SKM-1 treated with dmso at 0.1 percent for 144 hours (cell line): ENCODE measurements around the gene LPP.

Experiments
- DNase-seq: peaks from one replicate; lab custom pipeline; 2025; ENCODE audit not compliant: unreplicated experiment; lab: John Stamatoyannopoulos, UW

The LPP gene

GRCh38 chr3:188169830-188170455 is 16.0 kb downstream of the LPP start:
- DNase-seq, result no peak

DNA sequence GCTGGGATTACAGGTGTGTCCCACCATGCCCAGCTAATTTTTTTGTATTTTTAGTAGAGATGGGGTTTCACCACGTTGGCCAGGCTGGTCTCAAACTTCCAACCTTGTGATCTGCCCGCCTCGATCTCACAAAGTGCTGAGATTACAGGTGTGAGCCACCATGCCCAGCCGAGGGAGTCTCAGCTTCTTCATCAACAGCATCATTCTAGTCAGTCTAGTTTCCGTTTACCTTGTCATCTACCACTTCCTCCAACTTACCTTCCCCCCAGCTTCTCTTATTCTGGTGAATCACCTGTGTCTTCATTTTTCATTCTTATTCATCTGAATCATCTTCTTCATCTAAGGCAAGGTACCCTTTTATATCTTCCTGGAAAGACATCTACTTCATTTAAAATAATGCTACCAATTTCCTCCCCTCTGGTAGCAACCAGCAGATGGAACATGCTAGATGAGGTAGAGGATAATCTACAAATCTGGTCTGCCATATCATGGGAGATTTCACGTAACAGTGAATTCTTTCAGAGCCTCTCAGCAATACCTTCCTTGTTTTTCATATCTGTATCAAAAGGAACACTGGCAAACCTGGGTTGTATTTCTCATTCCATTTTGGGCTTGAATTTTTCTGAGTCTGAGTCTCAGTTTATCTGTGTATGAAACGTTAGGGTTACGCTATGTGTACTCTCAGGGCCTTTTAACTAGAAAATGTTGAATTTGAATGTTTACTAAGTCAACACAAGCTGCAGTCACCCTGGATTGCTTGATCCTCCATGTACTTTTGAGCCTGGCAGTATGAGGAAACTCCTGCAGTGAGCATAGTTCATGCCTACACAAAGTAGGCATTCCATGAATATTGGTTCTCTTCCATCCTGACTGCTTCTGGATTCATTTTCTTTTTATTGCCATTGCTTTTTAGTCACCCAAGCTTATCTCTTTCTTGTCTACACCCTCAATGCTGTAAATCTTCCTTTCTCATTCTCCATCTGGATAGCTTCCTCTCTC is 16.8 kb downstream of the LPP start:
- DNase-seq, result no peak

- no peak for DNase-seq
Measured at GRCh38 chr3:188171682-188172467, 17.9 kb downstream of the LPP start.

DNA sequence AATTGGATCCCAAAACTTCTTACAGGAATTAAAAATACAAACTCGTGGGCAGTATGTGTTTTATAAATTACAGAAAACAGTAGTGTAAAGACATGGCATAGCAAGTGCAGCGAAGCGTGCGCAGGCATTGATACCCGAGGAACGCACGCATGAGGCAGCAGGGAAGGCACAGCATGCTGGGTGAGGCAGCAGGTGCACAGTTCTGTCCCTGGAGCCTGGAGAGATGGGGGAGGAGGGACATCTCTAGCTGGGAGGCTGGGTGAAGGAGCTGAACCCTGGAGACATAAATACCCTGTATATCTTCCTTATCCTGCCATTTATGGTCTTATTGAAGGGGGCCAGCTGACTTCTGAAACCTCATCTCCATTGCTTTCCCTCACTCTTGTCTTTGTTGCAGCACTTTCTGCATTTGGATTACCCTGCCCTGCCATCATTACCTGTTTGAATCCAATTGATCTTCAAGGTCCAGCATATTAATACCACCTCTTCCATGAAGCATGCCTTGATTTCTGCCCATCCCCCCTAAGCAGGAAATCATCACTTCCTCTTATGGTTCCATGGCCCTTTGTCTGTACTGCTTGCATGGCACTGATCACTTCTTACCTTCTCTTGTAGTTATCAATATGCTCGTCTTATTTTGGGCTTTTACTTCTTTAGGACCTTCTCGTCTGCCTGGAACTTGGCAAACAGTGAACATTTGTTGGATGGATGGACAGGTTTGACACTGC is 20.5 kb downstream of the LPP start:
- no peak for DNase-seq

DNA sequence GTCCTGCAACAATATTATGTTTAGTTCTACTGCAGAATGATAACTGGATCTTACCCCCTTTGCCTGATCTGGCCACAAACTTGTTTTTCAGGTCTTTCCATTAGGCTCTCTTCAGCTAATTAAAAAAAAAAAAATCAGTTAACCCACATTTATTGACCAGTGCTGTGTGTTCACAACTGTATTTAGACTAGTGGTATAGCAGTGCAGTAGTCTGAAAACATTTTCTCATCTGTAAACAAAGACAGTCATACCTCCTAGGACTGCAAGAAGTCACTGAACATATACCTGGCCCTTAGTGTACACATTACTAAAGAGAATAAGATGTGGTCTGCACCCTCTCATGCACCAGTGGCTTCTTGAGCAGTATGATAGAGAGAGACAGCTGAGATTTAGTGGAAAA is 22.5 kb downstream of the LPP start:
- DNase-seq, result no peak

GRCh38 chr3:188176884-188177283 is 22.9 kb downstream of the LPP start:
- DNase-seq, result no peak

GRCh38 chr3:188177721-188178120 is 23.8 kb downstream of the LPP start:
- no peak for DNase-seq

- DNase-seq, result no peak
Measured at GRCh38 chr3:188178293-188178936, 24.5 kb downstream of the LPP start.

DNA sequence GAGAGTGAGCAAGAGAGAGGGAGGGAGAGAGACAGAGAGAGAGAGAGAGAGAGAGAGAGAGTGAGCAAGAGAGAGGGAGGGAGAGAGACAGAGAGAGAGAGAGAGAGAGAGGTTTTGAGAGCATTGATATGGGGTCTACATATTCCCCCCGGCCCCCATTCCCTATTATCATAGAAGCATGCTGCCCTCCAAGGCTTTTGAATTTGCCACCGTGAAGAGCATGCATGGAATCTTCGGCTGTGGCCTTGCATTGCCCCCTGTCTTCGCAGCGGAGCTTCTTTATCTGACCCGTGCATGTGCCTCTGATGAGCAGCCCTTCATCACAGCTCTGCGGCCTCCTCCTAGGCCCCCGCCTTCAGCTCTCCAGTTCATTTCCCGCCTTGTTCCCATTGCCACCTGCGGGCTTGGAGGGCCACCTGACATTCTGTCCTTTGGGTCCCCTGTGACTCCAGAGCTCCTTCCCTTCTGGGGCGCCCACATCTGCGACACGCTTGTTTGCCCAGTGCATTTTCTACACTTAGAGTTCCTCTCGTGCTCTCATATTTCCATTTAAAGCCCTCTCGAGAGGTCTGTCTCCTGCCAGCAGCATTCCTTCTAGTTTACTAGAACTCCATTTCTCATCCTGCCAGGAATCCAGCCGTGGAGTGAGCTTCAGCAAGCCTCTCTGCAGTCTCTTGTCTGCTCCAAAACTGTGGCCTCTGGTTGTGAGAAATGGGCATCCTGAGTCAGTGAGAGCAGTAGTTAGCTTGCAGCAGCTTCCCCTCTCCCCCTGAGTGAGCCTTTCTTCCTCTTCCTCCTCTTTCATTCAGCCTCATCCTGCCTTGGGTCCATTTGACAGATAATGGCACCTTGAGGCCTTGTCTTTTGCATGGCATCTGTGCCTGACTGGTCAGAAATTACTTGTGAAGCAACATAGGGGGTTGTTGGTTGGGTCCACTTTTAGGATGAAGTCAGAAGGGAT is 25.3 kb downstream of the LPP start:
- no peak for DNase-seq

- DNase-seq, result no peak
Measured at GRCh38 chr3:188180114-188180513, 26.2 kb downstream of the LPP start.

GRCh38 chr3:188183452-188183851 is 29.5 kb downstream of the LPP start:
- DNase-seq, result no peak

DNA sequence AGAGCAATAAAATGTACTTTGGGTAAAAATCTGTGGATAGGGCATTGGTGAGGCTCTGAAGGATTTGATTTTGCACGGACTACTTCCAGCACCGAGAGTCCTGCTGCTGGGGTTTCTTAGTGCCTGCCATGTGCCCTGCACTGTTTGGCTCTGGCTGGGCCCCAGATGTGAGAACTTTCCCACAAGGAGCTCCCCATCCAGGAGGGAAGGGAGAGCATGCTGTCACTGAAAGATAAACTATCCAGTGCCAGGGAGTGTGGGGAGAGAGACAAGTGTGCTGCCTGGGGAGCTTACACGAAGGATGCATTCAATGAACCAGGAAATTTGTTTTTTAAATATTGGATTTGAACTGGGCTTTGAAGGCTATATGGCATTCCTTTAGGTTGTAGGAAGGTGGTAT is 30.2 kb downstream of the LPP start:
- no peak for DNase-seq

DNA sequence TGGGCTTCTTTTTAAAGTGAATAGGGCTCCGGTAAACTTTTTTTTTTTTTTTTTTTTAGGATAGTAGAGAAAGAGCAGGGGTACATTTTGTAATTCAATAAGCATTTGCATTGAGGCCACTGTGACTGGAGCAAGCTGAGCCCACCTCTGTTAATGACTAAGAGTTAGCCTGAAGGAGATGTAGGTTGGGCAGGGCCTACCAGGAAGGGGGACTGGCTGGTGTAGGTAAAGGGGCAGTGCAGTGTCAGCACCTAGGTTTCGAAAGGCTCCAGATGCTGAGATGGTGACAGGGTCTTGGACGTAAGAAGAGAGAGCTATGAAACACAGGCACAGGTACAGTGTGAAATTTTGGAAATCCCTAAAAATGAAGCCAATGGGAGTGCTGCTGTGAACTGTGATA is 30.7 kb downstream of the LPP start:
- no peak for DNase-seq

GRCh38 chr3:188185717-188186251 is 31.8 kb downstream of the LPP start:
- DNase-seq, result peak; percentile 46

DNA sequence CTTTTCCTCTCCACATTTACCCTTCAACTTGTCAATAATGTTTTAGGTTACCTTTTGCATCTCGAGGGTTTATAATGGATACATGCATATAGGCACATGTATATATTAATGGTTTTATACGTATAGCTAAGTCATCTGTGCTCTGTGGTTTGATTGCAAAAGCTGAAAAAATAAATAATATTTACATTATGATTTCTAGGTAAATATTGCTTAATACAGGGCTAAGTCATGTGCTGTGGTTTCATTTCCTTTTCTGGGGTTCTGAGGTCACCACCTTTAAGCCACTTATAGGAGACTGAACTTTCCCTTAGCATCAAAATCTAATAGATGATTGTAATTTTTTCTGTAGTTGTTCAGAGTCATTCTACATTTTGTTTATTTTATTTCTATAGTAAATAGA is 33.1 kb downstream of the LPP start:
- DNase-seq, result peak; percentile 51

DNA sequence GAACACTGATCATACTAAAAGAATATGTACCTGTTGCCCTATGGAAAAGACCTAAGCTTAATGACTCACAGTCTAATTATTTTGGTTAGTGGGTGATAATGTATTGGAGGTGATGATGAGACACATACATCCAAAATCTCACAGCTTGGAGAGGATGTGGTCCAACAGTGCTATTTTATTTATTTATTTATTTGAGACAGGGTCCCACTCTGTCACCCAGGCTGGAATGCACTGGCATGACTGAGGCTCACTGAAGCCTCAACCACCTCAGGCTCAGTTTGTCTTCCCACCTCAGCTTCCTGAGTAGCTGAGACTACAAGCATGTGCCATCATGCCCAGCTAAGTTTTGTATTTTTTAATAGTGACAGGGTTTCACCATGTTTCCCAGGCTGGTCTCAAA is 35.0 kb downstream of the LPP start:
- no peak for DNase-seq

DNA sequence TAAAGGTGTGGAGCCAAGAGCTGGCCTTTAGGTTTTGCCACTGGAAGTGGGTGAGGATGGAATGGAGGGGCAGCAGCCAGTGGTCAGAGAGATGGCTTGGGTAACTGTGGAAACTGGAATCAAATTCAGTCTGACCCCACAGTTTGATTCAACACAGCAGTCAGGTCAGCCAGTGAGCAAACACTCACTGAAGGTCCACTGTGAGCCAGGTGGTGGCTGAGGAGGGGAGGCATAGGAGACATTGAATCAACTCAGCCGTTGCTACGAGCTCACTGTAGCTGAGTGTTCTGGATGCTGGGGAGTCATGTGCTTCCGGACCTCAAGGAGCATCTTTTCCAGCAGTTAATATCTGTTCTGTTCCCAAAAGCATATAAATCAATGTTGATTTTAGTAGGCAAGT is 37.5 kb downstream of the LPP start:
- no peak for DNase-seq

DNA sequence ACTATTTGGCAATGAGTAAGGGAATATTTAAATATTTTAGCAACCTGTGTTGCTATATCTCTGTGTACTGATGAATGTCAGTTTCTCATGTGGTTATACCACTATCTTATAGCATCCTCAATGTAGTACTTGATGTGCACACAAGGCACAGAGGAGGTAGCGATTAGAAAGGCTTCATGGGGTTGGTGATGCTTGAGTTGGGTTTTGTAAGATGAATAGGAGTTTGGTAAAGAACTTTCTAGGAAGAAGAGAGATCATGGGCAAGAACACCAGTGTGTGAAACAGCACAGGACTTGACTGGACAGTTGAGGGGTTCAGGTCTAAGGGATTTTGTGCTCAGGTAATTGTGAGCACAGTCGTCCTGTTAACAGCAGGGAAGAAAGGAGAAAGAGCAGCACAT is 38.1 kb downstream of the LPP start:
- DNase-seq, result no peak

DNA sequence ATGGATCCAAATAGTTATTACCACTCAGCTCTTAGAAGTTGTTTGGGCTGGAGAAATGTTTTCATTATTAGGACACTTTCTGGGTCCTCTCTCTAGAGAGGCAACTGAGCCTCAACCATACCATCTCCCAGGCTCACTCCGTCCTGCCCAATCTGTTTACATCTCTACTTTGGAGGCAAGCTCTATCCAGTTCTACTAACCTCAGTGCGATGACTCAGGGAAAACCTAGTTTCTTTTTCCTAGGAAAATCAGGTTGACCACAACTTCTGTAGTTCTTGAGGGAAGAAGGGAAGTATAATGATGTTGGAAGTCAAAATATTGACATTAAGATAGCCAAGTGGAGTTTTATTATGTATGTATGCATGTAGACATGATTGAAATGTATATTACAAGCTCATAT is 40.4 kb downstream of the LPP start:
- DNase-seq, result no peak
